HG03159 (cell line): Measurements from ENCODE around the gene TXN.
"Not testable (repeated sequence)": the region's sequence is repeated elsewhere in the genome, so short reads cannot be mapped to it uniquely, and the experiment has no call there.

Experiments
- ATAC-seq: cut with Tn5 transposase; IDR thresholded peaks from one replicate; pipeline ENCODE4 v1.9.1; 2021; ENCODE audit warnings: mild to moderate bottlenecking, moderate library complexity; ENCODE audit not compliant: unreplicated experiment

Gene TXN

GRCh38 chr9:110214090-110214489 is 42.2 kb downstream of the TXN start:
- ATAC-seq = no peak

DNA sequence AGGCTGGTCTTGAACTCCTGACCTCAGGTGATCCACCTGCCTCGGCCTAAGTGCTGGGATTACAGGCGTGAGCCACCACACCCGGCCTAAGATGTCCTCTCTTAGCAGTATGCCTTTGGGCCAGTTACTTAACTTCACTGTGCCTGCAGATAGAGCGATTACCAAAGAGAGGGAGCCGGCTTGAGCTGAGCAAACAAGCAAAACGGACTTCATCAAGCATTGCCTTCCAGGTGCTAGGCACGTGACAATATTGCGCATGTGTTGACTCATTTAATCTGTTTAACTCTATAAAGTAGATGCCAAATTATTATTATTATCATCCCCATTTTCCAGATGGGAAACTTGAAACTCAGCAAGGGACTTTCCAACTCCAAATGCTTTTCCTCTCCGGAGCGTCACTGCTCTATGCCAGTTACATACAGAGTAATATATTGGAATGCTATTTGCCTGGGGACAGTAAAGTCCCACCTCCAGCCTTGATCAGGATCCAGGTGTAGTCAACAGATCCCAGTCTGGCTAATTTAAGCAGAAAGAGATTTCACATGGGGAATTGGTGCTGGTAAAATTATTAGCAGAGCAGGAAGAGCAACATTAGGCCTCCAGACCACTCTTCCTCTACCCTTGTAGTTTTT is 42.8 kb downstream of the TXN start:
- no peak for ATAC-seq

DNA sequence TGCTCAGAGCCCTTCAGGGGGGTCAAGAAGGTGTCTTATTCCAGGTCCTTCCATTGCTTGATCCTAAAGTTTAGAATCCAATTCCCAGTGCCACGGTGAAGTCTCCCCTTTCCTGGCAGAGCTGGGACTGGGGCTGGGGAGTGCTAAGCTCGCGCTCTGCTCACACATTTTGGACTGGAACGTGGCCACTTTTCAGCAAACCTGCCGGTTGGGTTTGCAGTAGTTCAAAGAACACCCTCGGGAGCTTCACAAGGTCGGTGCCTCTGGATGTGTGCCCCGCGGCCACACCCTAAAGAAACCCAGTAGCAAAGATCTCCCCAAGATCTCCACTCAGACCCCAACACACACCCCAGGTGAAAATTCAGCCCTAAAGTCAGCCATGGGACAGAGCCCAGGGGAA is 48.3 kb downstream of the TXN start, which contains the start of gene C9orf152:
Gene C9orf152, minus strand, starts transcription at position 129 of the 400 bp plus-strand sequence. CDS start 580 bp downstream, outside the sequence.
- no peak for ATAC-seq

- no peak for ATAC-seq
Observed at GRCh38 chr9:110207071-110207641, 49.2 kb downstream of the TXN start.

GRCh38 chr9:110206389-110206788 is 49.9 kb downstream of the TXN start:
- no peak for ATAC-seq

DNA sequence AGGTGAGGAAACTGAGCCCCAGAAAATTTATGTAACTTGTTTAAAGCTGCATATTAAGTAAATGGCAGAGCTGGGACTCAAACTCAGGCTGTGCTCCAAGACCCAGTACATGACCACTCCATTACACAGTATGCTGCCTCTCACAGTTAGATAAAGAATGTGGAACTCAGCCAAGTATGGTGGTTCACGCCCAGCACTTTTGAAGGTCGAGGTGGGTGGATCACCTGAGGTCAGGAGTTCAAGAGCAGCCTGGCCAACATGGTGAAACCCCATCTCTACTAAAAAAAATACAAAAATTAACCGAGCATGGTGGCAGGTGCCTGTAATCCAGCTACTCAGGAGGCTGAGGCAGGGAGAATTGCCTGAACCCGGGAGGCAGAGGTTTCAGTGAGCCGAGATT is 50.7 kb downstream of the TXN start:
- not testable (repeated sequence) for ATAC-seq

GRCh38 chr9:110202232-110202631 is 54.1 kb downstream of the TXN start:
- no peak for ATAC-seq

GRCh38 chr9:110199643-110200042 is 56.7 kb downstream of the TXN start:
- no peak for ATAC-seq

GRCh38 chr9:110198357-110198756 is 58.0 kb downstream of the TXN start:
- ATAC-seq = no peak

DNA sequence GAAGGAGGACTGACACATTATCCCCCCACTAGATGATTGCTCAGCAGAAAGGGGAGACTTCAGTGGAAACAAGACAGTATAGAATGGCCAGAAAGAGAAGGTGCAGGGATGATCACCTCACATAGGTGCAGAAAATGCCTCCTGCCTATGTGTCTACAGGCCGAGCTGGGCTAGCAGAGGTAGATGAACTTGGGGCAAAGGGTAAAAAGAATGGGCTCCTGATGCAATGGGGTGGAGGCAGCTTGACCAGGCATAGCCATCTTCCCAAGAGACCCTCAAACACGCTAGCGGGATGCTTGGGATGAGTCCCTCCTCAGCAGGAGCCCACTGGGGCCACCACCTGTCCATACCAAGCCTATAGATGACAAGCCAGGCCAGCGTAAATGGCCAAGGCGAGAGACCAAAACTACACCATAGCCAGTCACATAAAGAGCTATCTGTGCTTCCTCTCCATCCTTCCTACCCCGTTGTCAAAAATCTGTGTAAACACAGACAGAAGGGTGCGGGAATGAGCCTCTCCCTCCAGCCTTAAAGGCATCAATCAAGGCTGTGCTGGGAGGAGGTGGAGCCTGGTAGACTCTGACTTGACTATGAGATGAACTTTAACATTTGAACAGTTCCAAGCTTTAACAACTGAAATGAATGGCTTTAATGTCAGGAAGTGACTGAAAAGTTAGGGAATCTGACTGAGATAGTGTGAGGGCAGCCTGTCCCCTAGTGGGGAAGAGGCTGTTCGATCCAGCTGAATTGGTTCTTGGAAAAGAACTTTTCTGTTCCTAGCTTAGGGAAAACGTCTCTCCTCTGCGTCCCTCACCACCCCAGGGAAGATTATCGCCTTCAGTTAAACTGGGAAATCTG is 58.7 kb downstream of the TXN start:
- ATAC-seq = no peak

DNA sequence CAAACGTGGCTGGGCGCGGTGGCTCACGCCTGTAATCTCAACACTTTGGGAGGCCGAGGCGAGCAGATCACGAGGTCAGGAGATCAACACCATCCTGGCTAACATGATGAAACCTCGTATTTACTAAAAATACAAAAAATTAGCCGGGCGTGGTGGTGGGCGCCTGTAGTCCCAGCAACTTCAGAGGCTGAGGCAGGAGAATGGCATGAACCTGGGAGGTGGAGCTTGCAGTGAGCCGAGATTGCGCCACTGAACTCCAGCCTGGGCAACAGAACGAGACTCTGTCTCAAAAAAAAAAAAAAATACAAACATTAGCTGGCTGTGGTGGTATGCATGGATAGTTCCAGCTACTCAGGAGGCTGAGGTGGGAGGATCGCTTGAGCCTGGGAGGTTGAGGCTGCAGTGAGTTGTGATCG is 60.2 kb downstream of the TXN start:
- not testable (repeated sequence) for ATAC-seq
